NCI-H82 (cell line): ENCODE results near the gene AXIN2.
A peak's percentile ranks its signal among the peaks of the same experiment; 100 is the strongest.

Experiments used
- DNase-seq: peaks from one replicate; lab custom pipeline; 2025; lab: John Stamatoyannopoulos, UW

AXIN2 gene

DNA sequence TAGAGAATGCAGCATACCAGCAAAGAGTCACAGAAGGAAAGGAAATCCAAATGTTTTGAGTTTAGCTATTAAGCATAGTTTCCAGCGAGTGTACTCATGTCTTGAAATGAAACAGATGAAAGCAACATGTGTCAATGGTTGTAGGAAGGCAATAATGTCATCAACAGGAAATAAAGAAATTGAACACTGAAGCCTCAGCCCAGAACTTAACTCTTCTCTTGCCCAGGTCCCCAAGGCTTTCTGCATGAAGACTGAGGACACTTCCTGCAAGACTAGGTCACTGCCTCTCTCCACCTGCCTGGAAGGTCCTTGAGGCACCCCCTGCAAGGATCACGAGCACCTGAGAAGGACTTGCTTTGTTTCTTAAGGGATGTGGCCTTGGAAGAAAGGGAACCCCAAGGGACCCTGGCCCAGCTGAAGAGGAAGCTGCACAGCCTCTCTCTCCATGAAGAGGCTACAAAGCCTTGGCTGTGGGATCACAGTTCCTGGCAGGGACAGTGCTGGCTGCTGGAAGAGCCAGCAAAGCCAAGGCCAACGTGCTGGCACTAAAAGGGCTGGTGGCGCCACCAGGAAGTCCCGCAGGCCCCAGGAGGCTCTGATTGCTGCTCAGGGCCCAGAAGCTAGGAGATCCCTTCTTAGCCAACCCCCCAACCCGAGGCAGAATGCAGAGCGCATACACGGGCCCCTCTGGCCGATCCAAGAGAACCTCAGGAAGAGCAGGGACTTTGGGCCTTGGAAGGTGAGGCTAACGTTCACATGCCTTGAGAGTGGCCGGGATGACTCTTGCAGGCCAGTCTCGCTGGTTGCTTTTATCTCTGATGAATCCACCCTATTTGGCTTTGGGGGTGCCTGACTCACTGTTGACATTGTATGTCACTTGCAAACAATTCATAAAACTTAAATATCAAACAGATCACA is 23.4 kb upstream of the AXIN2 start:
- no peak for DNase-seq

DNA sequence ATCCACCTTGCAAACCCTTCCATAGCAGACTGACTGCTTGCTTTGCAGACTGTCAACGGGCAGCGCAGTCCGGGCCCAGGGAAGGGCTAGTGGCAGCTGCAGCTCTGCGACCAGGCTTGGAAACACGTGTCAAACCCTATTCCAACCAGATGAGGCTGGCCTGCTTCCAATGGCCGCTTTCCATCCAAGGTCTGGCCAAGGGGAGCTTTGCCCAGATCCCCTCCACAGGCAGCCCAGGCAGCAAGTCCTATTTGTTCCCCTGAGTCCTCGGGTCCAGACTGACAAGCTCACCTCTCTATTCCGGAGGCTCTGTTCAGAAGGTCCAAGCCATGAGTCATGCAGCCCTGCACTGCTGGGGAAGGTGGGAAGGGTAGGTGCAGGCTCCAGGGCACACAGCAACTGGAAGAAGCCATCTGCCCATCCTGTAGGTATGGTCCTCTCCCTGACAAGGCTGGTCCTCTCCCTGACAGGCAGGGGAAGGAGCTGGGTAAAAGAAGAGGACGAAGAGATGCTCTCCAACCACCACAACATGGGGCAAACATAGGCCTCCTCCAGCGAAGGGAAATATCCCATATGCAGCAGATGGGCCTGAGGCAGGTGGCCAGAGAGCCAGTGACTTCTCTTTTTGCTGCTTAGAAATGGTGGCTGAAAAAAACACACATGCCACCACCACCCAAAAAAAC is 22.6 kb upstream of the AXIN2 start:
- DNase-seq, result no peak

DNA sequence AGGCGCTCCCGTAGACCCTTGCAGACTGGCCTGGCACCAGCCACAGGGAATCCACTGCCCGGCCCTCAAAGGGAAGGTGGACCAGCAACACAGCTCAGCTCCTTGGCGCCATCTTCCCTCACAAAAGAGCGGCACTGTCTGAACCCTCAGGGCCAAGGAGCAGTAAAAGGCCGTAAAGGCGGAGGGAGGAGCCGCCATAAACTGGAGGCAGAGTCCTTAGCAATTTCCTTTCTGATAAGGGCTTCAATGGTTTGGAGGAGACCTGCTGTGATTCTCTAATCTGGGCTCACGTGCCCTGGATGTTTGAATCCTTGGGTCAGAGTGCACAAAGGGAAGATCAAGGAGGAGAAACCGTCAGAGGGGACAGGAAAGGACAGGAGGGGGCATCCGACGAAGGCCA is 15.5 kb upstream of the AXIN2 start:
- DNase-seq, result no peak

DNA sequence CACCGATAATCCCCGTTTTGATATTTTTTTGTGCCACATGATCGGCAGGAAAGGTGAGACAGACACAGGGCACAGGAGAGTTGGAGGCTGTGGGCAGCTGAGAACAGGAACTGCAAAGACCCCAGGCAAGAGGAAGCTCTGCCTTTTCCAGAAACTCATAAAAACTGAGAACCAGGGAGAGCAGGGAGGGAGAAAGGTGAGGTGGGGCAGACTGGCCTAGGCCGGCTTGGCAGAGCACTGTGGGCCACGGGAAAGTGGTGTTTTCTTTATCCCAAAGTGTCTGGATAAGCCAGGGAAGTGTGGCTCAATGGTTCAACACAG is 11.8 kb upstream of the AXIN2 start:
- no peak for DNase-seq

DNA sequence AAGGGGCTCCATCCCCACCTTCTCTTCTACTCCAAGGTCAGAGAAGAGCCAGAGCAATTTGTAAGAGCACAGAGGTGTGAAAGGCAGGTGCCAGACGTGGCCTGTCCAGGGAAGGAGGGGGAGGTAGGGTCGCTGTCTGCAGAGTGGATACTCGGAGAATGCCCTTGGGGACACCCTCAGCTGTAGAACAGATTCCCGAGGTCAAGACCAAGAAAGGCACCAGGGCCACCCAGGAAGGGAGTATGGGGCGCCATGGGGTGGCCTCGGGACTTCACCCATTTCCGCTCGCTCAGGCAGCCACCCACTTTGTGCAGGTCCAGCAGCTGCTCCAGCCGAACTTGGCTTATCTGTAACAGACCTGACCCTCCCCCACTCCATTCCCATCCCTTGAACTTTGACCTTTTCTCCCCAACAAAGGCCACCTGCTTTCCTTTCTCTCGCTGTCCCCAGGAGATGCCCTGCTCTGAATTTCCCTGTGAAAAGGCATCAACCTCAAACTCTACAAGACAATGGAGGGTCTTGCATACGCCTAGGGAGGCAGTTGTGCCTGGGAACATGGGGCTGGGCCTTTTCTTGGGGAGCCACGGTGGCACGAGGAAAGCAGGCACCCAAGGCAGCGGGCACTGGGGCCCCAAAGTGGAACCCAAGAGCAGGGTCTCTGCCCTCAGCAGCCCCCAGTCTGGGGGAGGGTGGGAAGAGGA is 11.3 kb upstream of the AXIN2 start:
- no peak for DNase-seq

DNA sequence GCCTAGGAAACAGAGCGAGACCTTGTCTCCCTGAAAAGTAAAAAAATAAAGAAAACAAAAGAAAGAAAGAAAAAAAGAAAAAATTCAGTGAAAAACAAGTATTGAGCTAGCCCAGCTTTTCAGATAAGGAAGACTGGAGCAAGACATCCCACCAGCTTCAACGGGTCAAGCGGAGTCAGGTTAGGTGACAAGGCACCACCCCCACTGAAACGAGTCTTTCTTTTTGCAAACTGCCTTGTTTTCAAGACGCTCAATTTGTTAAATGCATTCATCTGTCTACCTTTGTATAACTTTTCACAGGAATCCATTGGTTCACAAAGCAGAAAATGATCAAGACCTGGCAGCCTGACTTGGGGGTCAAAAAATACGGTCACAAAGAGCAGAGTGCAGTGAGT is 10.7 kb upstream of the AXIN2 start:
- no peak for DNase-seq

DNA sequence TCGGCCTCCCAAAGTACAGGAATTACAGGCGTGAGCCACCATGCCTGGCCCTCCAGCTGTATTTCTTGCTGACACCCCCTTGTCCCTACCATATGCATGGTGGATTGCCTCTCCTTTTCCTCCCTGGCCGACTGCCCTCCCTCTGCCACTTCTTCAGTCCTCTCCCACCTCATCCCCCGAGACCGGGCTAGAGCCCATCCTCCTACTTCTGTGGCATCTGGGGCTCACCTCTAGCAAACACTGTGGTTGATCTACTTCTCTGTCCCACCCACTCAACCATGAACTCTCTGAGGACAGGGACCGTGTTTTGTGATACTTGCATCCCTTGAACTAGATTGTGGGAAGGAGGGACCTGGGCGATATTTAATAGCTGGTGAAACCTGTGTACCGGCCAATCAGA is 7.5 kb upstream of the AXIN2 start:
- DNase-seq, result no peak

DNA sequence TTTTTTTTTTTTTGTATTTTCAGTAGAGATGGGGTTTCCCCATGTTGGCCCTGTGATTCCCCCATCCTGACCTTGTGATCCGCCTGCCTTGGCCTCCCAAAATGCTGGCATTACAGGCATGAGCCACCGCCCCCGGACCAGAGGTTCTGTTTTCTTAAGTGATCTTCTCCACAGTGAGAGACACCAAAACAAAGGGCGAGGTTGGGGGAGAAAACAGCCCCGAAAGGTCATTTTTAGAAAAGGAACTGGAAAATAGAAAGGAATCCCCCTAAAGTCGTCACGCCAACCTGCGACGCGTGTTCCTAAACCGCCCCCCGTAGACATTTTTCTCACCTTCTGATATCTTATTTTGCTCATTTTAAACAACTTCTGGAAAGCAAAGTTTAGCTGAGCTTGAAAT is 6.1 kb upstream of the AXIN2 start:
- DNase-seq, result no peak

DNA sequence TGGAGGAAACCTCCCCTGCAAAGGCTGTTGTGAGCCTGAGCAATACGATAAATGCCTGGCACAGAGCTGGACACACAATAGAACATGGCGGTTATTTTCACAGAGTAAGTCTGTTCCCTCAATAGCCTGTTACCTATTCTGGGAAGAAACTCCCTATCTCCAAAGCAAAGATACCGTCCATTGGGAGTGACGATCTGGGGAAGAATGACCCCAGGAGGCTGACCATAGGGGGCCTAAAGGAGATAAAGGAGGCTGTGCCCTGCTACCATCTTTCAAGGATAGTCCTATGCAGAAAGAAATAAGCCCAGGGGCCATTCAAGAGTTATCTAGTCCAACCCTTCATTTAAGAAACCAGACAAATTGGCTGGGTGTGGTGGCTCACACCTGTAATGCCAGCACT is 4.1 kb upstream of the AXIN2 start:
- DNase-seq, result no peak

DNA sequence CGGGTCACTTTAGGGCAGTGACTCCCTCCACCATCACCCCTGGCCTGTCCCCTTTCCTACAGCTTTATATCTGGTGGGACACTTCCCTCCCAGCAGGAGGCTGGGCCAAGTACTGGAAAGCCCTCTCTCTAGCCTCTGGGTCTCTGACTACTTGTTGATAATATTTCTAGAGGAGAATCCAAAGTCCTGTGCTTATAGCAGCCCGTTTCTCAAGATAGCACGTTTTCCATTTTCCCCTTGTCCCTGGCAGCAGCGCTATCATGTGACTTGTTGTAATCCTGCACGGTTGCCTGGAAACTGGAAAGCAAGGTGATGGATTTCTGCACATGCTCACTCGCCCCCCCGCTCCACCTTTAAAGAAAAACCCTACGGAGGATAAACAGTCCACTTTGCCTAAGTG is 3.3 kb upstream of the AXIN2 start:
- DNase-seq, result peak; percentile 79

DNA sequence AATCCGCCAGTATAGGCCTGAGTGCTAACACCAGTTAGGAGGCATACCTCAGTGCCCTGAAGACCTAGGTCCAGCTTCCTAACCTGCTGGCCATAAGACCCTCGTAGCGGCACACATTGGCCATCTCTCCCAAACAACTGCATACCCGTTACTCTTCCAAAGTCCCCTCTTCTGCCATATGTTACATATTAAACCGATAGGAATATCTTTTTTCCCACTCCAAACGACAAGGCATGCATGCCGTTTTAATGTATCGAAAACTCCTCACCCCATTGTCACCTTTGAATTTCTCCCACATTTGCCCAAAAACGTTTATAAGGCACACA is 721 bp upstream of the AXIN2 start:
- DNase-seq, result no peak

DNA sequence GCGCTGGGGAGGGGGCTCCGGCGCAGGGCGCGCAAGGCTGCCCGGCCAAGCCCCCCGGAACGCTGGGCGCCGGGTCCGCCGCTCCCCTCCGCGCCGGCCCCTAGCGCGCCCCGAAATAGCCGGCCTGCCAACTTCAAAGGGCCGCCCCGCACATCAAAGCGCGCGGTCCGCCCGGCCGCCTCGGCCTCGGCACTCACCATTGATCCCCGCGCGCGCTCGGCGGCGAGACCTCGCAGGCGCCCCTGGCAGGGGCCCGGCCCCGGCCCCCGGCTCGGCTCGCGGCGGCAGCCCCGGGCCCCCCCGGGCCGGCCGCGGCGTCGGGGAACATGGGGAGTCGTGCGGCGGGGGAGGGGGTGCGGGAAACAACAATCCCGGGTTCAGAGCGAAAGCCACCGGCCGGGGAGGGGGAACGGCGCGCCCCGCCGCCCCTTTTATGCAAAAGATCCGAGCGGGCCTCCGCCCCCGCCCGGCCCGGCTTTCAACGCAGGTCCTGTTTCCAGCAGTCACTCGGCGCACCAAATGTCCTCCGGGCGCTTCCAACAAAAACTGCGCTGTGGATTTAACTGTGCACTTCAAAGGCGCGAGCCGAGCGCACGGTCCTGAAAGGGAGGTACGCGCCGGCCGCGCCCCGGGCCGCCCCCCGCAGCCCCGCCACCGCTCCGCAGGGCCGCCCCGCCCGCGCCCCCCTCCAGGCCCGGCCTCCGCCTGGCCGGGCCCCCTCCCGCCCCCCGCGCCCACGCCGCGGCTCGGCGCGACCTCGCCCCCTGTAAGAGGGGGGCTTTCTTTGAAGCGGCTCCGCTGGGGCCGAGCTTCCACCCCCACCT is 608 bp downstream of the AXIN2 start:
- DNase-seq, result peak; percentile 91

DNA sequence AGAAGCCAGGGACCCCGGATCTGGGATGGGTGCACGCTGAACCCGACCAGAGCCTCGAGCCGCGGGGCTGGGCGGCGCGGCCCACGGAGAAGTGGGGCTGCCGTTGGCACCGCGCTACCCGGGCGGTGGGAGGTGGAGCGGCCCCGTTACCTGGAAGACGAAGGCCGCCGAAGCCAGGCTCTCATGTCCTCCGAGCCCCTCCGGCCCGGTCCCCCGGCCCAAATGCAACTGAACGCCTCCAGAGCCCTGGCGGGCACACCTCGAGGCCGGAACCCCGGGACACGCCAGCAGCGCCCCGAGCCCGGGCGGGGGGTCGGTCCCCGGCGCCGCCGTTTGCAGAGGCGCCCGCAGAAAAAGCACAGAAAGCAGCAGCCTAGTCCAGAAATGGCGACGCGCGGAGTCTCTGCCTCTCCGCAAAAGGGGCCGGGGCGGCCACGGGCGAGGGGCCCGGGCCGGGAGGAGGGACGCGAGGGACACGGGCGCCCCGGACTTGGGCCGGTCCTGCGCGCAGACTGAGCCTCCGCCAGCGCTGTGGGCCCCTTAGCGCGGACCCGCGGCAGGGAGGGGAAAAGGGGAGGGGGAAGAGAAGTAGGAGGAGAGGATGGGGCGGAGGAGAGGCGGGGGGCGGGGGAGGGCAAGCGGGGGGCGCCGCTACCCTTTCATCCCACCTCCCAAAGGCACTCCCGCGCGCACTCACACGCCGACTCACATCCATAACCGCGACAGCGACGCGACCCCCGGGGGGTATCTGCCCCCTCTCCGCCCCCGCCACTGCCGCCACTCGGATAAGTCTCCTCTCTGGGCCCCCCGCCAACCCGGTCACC is 1.4 kb downstream of the AXIN2 start:
- peak; percentile 71 for DNase-seq

DNA sequence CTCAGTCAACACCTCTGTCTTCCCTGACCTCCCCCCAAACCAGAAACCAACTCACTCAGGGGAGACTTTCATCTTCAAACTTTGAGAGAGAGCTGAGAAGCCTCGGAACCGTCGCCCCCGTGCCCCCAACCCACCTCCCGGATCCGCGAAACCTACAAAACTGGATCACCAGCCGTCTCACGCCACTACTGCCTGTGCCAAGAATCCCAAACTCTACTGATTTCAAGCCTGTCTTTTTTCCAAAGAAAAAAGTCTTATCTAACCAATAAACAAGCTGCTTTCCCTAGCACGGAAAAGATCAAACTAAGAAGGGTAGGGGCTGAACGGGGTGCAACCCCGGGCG is 2.0 kb downstream of the AXIN2 start:
- DNase-seq, result no peak

DNA sequence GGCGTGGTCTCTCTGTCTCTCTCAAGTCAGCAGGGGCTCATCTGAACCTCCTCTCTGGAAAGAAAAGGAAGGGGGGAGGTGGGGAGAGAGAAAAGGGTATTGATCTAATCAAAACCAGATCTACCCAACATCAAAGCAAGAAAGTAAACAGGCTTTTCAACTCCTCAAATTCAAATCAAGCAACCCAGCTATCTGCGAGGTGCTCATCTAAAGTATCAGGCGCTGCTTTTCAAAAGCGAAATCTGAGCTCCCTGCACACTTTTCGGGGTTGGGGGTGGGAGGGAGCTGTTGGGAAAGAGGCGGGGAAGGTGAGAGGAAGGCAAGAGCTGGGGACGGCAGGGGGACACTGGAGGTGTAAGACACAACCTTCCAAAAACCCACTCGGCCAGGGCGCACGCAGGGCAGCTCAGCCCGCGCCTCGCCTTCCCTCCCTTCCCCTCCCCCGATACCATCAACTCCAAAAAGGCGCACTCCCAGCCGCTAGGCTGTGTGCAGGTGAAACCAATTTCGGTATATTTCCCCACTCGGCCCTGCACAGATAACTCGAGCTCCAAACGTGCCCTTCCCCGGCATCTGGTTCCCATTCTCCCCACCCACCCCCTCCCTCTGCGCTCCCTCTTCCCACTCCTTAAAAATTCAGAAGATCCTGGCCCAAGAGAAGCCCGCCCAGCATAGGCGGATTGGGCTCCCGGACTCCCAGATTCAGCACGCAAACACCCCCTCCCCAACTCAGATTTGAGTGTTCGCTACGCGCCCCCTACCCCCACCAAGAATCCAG is 2.6 kb downstream of the AXIN2 start:
- DNase-seq, result no peak

DNA sequence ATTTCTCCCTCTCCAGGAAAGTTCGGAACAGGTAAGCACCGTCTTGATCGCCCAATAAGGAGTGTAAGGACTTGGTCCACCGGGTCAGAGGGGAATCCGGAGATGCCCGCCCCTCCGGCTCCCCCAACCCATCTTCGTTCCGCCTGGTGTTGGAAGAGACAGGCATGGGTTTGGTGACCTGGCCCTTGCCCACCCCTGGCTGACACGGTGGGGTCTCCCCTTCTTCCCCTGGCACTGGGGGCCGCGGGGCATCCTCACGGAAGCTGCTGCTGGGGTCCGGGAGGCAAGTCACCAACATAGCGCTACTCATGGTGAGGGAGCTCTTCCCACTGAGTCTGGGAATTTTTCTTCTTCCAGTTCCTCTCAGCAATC is 3.2 kb downstream of the AXIN2 start:
- no peak for DNase-seq

DNA sequence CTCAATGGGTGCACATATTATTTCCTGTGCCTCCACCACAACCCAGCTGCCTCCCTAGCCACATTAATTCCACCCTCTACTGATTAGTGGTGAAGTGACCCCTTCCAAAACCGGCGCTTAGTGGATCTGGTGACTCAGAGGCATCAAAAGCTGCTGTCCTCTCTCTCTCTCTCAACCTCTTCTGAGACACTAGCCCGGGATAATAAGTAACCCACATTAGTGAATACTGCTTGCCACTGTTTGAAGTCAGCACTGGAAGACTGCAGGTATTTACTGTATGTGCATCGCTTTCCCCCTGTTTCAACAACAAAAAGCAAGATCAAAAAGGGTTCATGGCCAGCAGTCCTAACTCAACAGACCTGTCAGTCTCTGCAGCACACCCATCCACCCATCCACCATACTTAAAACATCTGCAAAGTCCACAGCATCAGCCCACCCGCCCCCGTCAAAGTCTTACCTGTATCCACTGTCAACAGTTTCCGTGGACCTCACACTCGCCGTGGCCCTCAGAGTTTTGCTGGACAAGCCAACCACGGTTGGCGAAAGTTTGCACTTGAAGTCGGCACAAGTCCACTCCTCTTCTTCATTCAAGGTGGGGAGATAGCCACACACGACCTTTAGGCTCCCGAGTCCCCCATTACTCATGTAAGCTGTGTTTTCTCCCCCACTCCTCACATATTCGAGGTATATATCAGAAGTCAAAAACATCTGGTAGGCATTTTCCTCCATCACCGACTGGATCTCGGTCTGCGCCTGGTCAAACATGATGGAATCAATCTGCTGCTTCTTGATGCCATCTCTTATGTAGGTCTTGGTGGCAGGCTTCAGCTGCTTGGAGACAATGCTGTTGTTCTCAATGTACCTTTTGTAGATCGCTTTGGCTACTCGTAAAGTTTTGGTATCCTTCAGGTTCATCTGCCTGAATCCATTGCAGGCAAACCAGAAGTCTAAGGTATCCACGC is 3.8 kb downstream of the AXIN2 start:
- no peak for DNase-seq

DNA sequence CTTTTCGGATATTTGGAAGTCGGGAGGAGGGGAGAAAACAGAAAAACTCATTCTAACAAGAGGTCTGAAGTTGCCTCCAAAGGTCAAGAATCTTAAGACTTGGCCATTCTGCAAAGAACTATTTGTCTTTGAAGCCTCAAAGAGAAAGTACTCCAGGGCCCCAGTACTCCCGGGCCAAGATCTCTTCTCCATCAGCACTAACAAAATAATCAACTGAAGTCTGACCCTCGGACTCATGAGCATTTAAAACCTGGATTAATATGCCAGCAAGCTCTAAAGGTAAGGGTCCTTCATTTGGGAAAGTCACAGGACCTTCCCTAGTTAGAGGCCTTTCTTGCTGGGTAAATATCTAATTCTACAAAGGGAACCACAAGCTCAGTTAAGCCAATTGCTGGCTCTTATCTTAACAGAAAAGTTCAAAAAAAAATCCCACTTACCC is 4.5 kb downstream of the AXIN2 start:
- no peak for DNase-seq

DNA sequence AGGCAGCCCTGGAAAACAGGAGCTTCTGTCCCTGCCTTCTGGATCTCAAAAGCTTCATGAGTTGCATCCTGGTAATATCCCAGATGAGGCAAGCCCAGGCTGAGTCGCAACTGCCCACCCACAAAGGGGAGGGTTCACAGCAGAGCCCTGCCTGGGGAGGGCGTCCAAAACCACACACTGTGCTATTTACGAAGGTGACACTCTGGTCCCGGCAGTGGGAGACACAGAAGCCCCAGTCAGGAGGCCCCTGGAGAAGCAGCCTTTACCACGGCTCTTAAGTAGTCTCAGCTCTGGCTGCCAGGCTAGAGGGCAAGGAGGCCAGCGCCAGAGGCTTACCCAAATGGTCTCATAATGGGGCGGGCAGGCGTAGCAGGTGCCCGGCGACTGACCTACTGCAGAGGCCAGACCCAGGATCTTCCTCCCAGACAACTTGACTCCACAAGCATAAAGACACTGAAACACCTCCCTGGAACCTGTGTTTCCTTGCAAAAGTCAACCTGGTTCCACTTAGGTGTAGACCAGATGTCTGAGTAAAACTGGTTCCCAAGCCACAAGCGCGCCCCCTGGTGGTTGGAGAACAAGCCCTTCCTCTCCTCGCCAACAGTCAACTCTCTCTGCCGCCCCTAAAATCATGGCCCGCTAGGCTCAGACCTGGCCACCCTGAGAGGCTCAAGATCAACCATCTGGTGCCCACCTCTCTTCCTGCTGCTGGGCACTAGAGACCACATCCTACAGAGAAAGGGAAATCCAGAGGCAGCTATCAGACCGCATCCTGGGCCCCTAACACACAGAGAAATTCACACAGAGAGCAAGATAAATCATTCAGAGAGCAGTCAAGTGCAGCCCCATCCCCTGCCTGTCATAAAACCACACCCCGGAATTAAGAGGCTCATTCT is 5.2 kb downstream of the AXIN2 start:
- peak; percentile 85 for DNase-seq
